ENCODE measurements around the gene CYCS.

Gene CYCS

GRCh38 chr7:25075459-25075858, 49.6 kb downstream of the CYCS start:
- no peak for DNase-seq (ENCODE audit: insufficient read length, low spot score)
- FAIRE-seq: no peak

GRCh38 chr7:25073451-25073850, 51.6 kb downstream of the CYCS start:
- DNase-seq (ENCODE audit: insufficient read length, low spot score): no peak
- no peak for FAIRE-seq
